COLO668 (cell line): ENCODE data around the gene RADIL.

Experiments
- DNase-seq: peaks from one replicate; lab custom pipeline; 2025; ENCODE audit not compliant: unreplicated experiment; lab: John Stamatoyannopoulos, UW

RADIL gene

DNA sequence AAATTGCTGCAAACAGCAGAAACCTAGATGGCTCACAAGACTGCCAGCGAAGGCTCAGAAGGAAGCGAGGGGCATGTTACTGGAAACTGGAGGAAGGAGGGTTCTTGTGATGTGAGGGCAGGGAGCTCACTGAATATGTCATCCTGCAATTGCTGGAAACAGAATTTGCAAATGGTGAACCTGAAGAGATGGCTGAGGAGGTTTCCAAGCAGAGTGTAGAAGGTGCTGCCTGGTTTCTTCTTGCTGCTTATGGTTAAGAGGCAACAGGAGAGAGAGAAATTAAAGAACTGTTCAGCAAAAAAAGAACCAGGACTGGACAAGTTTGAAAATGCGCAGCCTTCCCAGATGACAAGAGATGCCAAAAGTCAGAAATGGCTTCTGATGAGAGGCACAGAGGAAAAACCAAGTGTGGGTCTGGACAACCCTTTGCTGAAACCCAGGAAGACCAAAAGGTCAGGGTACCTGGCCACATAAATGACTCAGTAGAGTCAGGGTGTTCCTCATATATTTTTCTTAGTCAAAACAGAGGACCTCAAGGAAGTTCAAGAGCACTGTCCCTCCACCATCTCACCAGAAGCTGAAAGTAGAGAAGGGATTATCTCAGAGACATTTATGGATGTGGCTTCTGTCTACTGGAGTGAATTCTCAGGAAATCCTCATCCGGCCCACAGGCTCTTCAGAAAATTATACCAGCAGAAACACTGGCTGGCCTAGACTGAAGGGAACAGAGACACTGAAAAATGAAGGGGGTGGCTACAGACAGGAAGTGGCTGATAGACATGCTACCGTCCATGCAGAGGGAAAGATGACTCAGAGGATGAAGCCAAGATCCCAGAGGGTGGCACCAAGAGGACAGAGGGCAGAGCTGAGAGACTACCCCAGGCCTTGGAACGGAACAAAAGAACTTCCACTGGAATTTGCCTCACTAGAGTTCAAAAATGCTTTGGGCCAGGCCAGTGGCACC is 31.8 kb downstream of the RADIL start:
- no peak for DNase-seq

DNA sequence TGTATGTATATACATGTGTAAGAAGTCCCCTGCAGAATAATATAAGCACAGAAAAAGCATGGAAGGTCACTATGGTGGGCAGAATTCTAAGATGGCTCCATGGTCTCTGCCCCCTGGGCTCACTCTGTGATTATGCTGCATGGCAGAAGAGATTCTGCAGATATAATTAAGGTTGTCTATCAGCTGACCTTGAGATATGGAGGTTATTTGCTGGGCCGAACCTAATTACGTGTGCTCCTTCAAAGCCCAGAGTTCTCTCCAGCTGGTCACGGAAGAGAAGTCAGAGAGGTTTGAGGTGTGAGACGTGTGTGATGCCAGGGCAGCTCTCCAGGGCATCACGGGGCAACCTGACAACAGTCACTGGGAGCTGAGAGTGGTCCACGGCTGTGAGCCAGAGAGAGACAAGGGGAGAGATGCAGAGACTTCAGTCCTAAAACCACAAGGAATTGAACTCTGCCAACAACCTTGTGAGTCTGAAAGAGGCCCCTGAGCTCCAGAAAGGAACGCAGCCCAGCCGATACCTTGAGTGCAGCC is 33.2 kb downstream of the RADIL start:
- DNase-seq, result no peak

DNA sequence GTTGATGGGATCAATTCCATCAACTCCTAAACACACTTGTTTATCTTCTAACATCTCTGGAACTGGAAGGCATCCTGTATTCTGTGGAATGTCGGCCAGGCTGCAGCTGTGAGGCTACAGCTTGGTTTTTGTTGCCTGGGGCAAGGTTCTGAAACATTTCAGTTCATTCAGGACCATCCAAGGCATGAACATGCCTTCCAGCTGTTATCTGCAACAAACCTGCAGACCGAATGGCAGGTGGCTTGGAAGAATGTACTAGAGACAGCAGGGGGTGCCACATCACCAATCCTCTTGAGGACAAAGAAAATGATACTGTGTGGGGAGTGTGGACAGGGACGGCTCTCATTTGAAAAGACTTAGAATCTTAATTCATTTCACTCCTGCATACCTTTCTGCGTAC is 34.1 kb downstream of the RADIL start:
- peak; percentile 64 for DNase-seq

DNA sequence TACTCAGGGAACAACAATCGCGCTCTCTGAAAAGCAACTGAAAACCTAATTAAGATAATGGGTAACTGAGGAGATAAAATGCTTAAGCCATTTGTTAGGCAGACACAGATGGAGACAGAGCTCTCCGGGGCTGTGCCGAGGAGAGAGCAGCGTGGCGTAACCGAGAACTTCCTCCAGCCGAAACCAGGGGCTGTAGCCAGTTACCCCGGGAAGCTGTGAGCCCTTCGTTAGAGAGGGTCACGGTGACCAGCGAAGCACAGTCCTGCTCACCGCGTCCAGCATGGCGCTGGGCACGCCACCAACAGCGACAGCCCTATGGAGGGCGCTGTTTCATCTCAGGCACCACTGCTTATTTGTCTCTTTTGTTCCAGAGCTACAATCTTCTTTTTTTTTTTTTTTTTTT is 37.8 kb downstream of the RADIL start:
- DNase-seq, result no peak

DNA sequence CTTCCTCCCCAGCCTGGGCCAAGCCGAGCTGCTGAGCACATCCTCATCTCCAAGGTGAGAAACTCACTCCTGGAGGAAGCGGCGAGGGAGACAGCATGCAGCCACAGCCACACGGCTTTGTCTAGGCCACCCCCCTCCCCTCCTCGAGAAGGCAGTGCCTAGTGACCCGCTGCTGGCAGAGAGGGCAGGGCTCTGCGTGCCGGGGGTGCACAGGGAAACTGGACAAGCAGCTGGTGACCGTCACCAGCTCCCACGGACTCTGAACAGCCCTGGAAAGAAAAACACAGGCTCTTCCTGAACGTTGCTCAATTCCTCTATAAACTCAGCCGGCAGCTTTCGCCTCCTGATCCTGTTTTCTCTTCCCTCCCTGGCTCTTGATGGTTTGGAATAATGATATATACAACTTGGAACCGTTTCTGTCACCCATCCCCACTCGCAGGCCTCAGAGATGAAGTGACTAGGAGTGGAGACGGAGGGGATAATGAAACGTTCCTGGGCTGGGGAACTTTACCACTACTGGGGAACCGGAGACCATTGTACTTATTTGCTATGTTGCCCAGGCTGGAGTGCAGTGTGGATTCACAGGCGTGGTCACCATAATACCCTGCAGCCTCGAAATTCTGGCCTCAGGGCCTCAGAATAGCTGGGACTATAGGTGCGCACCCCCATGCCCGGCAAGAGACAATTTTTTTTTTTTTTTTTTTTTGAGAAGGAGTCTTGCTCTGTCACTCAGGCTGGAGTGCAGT is 41.0 kb downstream of the RADIL start:
- DNase-seq, result no peak

DNA sequence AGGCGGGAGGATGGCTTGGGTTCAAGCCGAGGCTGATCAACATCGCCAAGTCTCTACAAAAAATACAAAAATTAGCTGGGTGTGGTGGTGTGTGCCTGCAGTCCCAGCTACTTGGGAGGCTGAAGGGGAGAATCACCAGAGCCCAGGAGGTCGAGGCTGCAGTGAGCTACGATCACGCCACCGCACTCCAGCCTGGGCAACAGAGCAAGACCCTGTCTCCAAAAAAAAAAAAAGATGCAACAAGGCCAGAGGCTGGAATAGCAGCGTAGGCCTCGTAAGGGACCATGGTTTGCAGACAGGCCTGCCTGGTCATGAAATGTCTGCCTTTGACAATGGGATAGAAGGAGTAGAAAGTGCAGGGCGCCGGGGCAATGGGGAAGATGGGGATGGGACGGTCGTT is 41.7 kb downstream of the RADIL start:
- DNase-seq, result no peak

DNA sequence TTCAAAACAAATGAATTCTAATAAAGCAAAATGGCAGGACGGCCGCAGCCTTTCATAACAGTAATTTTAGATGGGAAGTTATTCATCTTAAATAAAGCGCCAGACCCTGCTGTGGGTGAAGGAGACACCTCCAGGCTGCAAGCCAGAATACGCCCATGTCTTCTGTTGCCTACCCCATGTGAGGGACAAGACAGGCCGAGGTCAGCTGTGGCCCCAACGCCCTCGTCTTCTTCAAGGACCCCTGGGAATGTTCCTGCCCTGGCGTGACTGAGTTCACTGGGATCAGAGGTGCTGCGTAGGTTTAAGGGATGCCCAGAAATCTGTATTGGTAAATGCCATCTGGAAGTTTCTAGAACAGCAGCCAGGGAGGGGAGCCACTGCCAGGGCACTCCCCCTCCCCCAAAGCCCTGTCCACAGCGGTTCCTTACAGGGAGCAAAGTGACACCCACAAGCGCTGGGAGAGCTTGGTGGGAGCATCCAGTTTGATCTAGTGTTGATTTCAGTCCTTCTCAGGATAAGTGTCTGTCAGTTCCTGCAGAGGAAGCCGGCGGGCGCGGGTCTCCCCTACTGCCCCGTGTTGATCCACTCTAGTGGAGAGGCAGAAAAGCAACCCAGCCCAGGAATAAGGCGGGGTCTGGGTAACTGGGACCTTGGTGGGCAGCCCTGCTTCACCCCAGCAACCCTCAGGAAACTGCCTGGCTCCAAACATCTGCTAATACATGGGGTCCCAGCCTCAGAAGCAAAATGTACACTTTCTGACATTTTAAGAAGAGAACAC is 42.3 kb downstream of the RADIL start:
- DNase-seq, result no peak

DNA sequence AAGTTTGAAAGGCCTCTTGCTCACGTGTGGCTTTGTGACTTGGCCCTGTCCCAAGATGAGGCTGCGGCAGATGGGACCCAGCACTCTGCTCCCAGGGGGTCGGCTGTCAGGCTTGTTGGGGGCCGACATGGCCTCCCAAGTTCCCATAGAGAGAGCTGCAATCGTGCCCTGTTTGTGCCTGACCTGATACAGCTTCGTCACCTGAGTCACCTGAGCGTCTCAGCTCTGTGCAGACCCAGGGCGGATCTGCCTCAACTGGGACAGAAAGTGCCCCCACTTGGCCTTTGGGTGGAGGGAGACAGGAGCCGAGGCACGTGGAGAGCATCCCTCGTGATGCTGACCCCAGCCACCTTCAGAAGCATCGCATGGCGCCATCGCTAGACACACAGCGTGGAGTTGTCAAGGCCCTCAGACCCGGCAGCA is 43.4 kb downstream of the RADIL start:
- no peak for DNase-seq

DNA sequence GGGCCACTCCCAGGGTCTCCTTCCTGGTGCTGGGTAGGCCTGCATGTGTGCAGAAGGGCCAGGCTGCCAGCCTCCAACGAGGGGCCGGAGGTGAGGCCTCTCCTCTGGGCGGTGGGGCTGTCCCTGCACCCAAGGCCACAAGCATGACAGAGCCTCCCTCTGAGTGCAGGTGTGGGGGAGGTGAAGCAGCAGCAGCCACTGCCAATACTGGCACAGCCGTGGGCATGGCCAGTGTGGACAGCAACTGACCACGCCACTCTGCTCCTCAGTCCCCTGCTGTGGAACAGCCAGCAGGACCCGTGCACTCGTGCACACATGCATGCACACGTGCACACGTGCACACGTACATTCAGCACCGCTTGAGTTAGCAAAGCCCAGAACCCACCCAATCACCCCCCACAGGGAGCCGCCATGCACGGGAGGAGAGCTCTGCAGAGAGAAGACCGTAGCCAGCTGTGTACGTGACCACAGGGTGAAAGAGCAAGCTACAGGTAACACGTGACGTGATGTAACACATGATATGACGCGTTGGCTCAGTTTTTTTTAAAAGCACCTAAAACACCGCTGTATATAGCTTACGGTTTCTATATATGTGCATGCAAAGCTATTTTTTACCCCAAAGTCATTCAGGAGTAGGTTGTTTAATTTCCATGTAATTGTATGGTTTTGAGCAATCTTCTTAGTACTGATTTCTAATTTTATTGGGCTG is 44.7 kb downstream of the RADIL start:
- DNase-seq, result no peak

DNA sequence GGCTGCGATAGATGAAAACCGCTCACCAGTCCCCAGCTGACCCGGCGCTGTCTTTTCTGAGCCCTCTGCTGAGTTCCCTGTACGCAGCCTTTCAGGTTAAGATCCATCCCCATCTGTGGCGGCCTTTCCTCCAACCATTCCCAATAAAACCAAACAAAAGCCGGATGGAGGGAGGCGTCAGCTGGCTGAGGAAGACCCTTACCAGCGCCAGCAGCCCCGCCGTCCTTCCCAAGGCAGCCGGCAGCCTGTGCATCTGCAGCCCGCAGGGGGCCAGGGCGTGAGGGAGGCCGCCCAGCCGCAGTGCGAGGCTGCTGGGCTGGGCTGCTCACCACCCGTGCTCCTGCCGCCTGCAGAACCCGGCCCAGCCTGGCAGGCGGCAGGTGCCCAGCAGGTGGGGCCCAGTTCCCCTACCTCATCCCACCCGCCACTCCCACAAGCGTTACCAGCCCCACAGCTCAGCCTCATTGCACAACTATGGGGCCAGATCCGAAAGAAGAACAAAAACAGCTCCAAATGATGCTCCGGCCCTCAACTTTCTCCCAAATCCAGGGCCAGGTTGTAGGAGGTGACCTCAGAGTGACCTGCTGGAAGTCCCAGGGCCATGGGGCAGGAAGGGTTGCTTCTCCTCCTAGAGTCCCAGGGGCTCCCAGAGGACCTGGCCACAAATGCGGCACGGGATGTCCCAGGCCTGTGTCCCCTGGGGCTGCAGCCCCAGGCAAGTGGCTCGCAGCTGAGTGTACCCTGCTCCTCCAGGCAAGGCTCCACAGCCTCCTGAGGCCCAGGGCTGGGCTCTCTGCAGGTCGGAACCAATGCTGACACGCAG is 45.5 kb downstream of the RADIL start:
- DNase-seq, result peak; percentile 57

DNA sequence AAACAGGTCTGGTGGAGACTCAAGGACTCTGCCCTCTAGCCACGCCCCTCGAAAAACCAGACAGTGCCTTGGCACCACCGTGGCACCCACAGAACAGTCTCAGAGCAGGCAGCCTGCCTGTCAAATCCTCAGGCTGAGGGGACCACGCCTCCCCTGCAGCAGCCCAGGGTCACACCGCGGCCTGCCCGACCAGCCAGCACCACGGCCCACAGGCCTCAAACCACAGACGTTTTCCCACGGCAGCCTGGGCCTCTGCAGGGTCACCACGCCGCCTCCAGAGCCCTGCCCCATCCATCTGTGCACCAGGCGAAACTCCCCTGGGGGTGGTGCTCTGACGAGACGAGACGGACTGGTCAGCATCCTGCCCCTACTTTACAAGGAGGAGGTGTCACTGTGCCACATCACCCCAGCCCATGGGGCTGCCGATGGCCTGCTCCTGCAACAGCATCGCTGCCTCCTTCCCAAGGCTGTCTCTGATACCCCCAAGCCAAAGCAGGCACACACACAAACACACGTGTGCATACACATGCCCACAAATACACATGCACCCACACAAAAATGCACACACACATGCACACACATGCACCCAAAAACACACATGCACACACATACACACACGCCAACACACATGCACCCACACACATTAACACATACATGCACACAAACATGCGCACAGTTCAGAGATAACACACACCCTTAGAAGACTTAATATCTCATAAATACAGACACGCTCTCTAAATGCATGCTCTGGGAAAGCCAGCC is 46.3 kb downstream of the RADIL start:
- no peak for DNase-seq

DNA sequence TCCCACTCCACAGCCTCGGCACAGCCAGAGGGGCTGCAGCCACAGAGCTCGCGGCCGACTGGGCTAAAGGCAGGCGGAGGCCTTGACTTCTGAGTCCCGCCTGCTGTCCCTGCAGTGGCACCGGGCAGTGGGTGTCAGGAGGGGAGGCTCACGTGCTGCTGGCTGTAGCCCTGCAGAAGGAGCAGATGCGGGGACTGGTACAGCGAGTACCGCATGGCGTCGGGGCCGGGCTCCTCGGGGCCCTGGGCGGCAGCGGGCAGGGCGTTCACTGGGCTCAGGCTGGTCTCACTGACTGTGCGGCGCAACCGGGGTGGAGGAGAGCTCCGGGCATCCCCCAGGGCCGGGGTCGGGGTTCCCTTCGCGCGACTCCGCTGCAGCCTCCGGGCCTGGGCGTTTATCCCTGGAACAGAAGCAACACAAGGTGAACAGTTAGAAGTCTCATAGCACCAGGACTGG is 47.3 kb downstream of the RADIL start:
- DNase-seq, result no peak

DNA sequence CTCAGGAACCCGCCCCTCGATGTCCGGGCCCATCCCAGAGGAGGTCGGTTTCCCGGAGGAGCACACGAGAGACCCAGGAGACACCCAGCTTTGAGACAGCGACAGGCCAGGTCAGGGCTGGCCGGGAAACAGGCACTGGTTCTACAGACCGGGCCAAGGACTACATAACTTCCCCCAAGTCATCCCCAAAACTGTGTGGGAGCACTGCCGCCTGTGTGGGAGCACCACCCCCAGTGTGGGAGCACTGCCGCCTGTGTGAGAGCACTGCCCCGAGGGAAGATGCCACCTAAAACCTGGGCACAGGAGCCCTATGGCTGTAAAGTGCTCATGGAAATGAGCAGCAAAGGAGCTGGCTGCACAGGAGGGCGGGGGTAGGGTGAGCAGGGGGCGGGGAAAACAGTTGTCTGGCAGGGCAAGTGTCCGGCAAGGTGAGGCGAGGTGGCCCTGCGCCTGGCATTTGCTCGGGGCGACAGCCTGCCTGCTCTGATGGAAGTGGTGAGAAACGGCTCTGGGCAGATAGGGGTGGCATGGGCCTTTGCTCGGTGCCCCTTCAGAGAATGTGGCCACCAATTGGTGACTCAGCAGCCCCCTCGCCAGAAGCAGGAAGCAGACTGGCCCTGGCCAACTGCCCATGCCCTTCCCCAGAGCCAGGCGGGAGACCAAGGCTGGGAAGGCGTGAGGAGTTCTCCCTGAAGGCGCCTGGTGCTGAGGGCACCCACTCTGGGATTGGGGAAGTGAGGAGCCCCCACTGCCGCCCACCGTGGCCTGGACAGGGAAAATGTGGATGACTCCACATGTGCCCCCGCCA is 47.9 kb downstream of the RADIL start:
- no peak for DNase-seq

DNA sequence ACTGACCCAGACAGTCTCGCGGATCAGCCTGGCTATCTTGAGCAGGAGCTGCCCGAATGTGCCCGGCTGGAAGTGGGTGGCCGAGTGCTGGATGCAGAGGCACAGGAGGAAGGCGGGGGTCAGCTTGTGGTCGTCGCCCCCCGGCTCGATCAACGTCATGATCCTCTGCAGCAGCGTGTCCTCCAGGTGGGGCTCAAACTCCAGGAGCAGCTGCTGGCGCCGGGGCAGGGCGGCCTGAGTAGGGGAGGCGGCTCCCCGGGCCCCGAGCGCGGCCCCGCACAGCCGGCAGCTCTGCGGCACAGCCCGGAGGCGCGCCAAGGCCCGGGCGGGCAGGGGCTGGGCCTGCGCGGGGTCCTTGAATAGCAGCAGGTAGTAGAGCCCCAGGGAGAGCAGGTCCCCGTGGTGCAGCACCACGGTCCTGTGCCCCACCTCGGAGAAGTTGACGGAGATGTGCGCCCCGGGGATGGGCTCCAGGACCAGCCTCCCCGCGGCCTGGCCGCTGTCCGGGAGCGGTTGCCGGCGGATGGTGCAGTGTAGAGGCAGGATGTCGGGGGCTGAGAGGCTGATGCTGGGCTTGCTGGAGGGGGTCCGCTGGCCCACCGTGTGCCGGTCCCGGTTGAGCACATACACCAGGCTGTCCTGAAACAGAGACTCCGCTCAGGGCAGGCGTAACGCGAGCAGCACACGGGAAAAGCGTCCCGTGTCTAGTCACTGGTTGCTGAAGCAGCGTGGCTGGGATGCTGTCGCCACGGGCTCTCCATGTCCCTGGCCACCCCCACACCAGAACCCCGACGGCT is 48.7 kb downstream of the RADIL start:
- no peak for DNase-seq

DNA sequence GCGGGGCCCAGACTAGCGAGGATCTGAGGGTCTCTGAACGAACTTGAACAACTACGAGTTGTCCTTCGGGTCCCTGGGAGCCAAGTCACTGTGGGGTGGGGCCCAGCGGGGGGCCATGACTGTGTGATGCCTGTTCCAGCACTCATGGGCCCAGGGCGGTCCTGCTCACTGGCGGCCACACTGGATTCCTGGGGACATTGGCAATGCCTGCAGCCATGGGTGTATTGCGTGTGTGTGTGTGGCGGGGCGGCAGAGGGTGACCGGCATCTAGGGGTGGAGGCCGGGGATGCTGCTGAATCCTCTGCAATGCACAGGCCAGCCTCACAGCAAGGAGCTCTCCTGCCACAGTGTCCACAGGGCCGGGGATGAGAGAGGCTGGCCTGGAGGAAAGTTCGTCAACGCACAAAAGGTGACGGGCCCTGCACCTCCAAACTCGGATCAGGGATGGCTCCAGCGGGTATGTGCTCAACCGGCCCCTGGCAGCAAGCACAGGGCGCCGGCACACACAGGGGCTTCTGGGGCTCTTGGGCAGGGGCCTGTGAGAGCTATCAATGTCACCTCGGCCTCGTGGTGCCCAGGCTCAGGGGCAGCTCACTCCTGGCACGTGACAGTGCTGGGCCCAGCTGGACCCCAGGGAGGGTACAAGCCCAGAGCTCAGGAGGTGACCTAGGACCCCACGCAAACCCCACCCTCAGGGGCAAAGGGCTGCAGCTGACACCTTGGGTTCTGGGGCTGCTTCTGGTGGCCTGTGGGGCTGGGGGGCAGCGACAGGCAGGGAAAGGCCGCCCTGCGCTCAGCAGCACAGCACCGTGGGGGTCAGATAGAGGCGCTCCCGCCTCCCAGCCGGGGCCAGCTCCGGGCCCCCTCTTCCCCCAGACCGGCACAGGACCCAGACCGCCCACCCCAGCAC is 49.6 kb downstream of the RADIL start:
- DNase-seq, result no peak

DNA sequence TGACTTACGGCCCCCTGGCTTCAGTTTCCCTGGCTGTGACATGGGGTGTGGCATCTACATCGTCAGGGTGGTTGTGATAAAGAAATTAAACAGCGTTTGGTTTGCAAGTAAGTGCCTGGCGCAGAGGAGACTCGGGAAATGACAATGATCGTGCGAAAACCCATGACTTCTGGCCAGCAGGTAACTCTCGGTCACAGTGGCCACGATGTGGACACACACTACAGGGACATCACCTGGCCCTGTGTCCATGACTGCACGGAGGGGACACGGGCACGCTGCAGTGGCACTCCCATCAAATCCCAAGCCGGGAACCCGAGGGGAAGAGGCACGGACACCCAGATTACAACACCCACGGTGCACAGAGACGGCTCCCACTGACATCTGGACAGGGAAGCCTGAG is 50.3 kb downstream of the RADIL start:
- DNase-seq, result no peak
